C4-2B (cell line): ENCODE measurements around the gene EPHB2.

Experiments used
- ZFX ChIP-seq: fragments of 450-650 bp; IDR thresholded peaks from 2 replicates; pipeline ENCODE4 v1.6.1; 2017
- TF ChIP-seq, protein P1 (sequence below): fragments of 450-650 bp; conservative IDR thresholded peaks from 2 replicates; pipeline ENCODE4 v1.5.1; 2017; ENCODE audit warnings: mild to moderate bottlenecking

DNA sequence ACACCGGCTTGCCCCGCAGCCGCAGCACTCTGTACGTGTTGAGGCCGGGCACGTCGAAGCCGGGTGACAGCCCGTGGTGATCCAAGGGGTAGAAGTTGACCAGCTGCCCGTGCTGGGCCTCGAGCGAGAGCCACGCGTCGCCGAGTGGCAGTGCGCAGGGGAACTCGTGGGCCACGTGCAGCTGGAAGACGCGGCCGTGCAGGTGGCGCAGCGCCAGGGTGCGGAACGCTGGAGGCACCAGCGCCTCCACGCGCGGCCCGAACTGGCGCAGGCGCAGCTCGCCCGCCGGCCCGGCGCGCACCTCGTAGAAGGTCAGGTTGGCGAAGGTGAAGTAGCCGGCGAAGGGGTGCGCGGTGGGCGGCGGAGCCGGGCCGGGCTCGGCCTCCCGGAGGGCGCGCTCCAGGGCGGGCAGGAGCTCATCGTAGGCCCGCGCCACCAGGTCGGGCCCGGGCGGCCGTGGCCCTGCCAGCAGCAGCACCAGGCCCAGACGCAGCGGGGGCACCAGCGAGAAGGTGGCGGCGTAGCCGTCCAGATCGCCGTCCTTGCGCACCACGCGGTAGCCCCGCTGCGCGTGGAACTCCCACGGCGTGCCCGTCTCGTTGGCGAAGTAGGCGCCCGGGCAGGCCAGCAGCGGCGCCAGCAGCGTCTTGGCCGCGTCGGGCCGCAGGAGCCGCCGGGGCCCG is 242.6 kb downstream of the EPHB2 start:
- TF ChIP-seq, protein P1, sequence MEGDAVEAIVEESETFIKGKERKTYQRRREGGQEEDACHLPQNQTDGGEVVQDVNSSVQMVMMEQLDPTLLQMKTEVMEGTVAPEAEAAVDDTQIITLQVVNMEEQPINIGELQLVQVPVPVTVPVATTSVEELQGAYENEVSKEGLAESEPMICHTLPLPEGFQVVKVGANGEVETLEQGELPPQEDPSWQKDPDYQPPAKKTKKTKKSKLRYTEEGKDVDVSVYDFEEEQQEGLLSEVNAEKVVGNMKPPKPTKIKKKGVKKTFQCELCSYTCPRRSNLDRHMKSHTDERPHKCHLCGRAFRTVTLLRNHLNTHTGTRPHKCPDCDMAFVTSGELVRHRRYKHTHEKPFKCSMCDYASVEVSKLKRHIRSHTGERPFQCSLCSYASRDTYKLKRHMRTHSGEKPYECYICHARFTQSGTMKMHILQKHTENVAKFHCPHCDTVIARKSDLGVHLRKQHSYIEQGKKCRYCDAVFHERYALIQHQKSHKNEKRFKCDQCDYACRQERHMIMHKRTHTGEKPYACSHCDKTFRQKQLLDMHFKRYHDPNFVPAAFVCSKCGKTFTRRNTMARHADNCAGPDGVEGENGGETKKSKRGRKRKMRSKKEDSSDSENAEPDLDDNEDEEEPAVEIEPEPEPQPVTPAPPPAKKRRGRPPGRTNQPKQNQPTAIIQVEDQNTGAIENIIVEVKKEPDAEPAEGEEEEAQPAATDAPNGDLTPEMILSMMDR, result no peak
- TF ChIP-seq ZFX, result no peak
